Upper lobe of right lung (tissue), 1 donor: Measurements from ENCODE around the gene CNTN4. TPM values are rescaled to one million over a fixed set of nuclear protein-coding genes. Genes with fewer than 3 reads are reported as not detected.

Experiments used
- ATAC-seq: fragments of 200-7000 bp; cut with Tn5 transposase; one replicate; pipeline ENCODE4 v1.9.1; 2020; ENCODE audit warnings: mild to moderate bottlenecking, moderate library complexity
- DNase-seq: peaks from one replicate; pipeline ENCODE4 v3.0.0-alpha.2; 2020
- H3K27ac ChIP-seq: fragments of 200-600 bp; one replicate; pipeline ENCODE4 v1.8.0; 2022
- H3K27me3 ChIP-seq: fragments of 200-600 bp; one replicate; pipeline ENCODE4 v1.8.0; 2022; ENCODE audit warnings: mild to moderate bottlenecking
- H3K36me3 ChIP-seq: fragments of 200-600 bp; one replicate; pipeline ENCODE4 v1.8.0; 2022
- H3K4me1 ChIP-seq: fragments of 200-600 bp; one replicate; pipeline ENCODE4 v1.8.0; 2022
- H3K4me3 ChIP-seq: fragments of 200-600 bp; one replicate; pipeline ENCODE4 v1.8.0; 2022; ENCODE audit warnings: mild to moderate bottlenecking
- H3K9me3 ChIP-seq: fragments of 200-600 bp; one replicate; pipeline ENCODE4 v1.8.0; 2022
- intact Hi-C: fragments of 100-400 bp; cut with DNase I; formaldehyde crosslinking; loops from one replicate; pipeline ENCODE4 v1.11.0; 2022
- total RNA-seq: library from RNA; stranded (reverse); fragmentation: NEBNext Ultra II Directional; extraction: Animal tissue kit (Norgen Biotek cat#: 25700); gene quantifications from one replicate; pipeline ENCODE4 v1.2.1, GENCODE V29; 2021
- TF ChIP-seq, protein P1 (sequence below): fragments of 200-600 bp; IDR thresholded peaks from one replicate; pipeline ENCODE4 v1.8.0; 2022; ENCODE audit warnings: antibody characterized with exemption
- donor health status: DM: no; HTN: yes; CAD: no; lungs with severe emphysema.

Gene CNTN4
- total RNA-seq, 1 donor from 2014 or later, result 11.3 TPM

DNA sequence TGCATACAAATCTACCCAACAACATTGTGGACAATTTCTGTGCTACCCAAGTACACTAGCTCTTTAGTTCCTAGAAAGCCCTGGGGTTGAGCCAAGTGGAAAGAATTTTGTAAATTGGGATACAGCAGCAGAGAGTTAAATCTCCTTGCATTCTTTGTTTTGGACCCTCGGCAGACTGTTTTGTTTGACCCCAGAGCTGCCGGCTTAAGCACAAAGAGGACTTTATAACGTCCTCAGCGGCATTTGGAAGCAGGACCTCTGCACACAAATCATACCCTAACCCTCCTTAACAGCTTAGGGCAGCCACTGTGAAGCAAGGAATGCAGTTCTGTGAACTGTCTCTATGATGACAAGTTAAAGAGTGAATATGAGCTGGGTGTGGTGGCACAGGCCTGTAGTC, 415.3 kb downstream of the CNTN4 start:
- no peaks in the 10 kb centered on the region for H3K4me1 ChIP-seq
- H3K27me3 ChIP-seq, result no peaks in the 10 kb centered on the region
- TF ChIP-seq, protein P1, sequence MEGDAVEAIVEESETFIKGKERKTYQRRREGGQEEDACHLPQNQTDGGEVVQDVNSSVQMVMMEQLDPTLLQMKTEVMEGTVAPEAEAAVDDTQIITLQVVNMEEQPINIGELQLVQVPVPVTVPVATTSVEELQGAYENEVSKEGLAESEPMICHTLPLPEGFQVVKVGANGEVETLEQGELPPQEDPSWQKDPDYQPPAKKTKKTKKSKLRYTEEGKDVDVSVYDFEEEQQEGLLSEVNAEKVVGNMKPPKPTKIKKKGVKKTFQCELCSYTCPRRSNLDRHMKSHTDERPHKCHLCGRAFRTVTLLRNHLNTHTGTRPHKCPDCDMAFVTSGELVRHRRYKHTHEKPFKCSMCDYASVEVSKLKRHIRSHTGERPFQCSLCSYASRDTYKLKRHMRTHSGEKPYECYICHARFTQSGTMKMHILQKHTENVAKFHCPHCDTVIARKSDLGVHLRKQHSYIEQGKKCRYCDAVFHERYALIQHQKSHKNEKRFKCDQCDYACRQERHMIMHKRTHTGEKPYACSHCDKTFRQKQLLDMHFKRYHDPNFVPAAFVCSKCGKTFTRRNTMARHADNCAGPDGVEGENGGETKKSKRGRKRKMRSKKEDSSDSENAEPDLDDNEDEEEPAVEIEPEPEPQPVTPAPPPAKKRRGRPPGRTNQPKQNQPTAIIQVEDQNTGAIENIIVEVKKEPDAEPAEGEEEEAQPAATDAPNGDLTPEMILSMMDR, result no peak
- H3K9me3 ChIP-seq, result no peaks in the 10 kb centered on the region
- DNase-seq, result no peak
- no peak overlapping the region for H3K27ac ChIP-seq
- H3K36me3 ChIP-seq, result no peaks in the 10 kb centered on the region
- no peak overlapping the region for H3K4me3 ChIP-seq
- no peak for ATAC-seq
- intact Hi-C loops, result no loop called here

- intact Hi-C loops, result no loop called here
- Histone ChIP-seq H3K4me3 (no peak overlapping the region), H3K27ac (no peak overlapping the region), H3K27me3 (no peaks in the 10 kb centered on the region), H3K36me3 (no peaks in the 10 kb centered on the region), H3K9me3 (no peaks in the 10 kb centered on the region), H3K4me1 (no peaks in the 10 kb centered on the region)
- DNase-seq, result no peak
- TF ChIP-seq, protein P1, result no peak
- no peak for ATAC-seq
Measured at GRCh38 chr3:2516762-2517441, 418.2 kb downstream of the CNTN4 start.

DNA sequence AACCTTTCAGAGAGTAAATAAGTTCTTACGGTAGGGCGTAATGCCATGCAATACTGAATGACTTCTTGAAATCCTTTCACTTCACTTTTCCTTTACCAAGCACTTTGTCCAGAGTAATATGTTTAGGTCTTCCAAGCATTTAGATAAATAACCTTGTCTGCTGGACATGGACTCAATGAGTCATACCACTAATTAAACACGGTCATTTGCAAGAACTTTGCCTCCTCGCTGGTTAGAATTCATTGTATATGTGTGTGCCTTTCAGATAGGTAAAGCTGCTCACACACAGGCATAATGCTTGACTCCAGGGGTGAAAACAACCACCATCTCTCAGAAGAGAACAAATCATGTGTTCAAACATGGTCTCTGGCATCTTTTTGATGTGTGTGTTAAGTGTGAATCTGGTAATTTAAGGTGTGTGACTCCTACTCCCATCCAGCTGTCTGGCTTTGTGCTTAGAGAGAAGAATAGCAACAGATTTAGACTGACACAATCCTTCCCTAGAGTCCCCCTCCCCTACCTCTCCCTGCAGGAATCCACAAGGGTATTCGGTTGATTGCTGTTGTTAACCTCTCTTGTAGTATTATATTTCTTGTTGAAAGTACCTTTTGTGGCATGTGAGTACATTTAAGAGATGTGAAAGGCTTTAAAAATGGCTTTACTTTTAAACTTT, 419.0 kb downstream of the CNTN4 start:
- ATAC-seq (no peak), DNase-seq (no peak)
- Histone ChIP-seq H3K36me3 (no peaks in the 10 kb centered on the region), H3K27ac (no peak overlapping the region), H3K4me3 (no peak overlapping the region), H3K9me3 (no peaks in the 10 kb centered on the region), H3K4me1 (no peaks in the 10 kb centered on the region), H3K27me3 (no peaks in the 10 kb centered on the region)
- intact Hi-C loops, result no loop called here
- TF ChIP-seq, protein P1, result no peak

GRCh38 chr3:2523281-2523836, 424.7 kb downstream of the CNTN4 start:
- Histone ChIP-seq H3K27ac (no peak overlapping the region), H3K9me3 (no peaks in the 10 kb centered on the region), H3K36me3 (no peaks in the 10 kb centered on the region), H3K27me3 (no peaks in the 10 kb centered on the region), H3K4me3 (no peak overlapping the region), H3K4me1 (no peaks in the 10 kb centered on the region)
- intact Hi-C loops, result no loop called here
- DNase-seq, result no peak
- no peak for ATAC-seq
- TF ChIP-seq, protein P1, result no peak

- Histone ChIP-seq H3K4me1 (no peaks in the 10 kb centered on the region), H3K27ac (no peak overlapping the region), H3K27me3 (no peaks in the 10 kb centered on the region), H3K4me3 (no peak overlapping the region), H3K36me3 (no peaks in the 10 kb centered on the region), H3K9me3 (no peaks in the 10 kb centered on the region)
- DNase-seq, result no peak
- intact Hi-C loops, result no loop called here
- TF ChIP-seq, protein P1, result no peak
- no peak for ATAC-seq
Measured at GRCh38 chr3:2525968-2526367, 427.3 kb downstream of the CNTN4 start.
